ENCODE measurements around the gene BCL10.

The BCL10 gene

DNA sequence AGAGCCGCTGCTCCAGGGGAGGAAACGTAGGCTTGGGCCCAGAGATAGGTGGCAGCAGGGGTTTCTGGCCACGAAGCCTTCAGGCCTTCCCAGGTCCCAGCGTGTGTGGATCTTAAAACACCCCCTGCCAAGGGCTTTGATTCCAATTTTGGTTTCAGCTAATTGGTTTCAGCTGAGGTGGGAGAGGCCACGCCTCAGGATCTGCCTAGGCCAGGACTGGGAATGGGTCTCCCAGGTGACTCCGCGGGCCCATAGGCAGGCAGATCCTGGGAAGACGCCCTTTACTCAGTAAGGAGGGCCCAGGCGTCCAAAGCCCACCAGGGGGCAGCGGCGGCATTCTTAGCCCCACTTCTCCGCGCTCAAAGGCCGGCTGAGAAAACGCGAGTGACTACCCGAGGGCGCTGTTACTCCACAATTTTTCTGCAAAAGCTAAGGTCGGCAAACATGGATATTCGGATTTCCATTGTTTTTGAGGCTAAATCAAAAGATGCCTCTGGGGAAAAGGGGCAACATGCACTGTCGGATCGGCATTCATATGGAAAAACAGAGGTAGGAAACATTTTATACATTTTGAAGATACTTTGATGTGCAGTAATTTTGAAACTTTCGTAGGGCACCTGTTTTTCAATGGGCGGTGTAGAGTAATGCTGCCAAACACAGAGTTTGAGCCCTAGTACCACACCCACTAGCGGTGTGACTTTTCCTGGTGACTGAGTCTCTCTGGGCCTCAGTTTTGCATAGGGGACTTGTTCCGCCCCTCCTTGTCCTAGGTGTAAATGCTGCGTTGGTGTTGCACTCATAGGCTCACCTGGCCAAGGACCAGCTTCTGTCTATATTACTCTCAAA lies 31.8 kb upstream of the BCL10 start:
- TF ChIP-seq, protein P1, sequence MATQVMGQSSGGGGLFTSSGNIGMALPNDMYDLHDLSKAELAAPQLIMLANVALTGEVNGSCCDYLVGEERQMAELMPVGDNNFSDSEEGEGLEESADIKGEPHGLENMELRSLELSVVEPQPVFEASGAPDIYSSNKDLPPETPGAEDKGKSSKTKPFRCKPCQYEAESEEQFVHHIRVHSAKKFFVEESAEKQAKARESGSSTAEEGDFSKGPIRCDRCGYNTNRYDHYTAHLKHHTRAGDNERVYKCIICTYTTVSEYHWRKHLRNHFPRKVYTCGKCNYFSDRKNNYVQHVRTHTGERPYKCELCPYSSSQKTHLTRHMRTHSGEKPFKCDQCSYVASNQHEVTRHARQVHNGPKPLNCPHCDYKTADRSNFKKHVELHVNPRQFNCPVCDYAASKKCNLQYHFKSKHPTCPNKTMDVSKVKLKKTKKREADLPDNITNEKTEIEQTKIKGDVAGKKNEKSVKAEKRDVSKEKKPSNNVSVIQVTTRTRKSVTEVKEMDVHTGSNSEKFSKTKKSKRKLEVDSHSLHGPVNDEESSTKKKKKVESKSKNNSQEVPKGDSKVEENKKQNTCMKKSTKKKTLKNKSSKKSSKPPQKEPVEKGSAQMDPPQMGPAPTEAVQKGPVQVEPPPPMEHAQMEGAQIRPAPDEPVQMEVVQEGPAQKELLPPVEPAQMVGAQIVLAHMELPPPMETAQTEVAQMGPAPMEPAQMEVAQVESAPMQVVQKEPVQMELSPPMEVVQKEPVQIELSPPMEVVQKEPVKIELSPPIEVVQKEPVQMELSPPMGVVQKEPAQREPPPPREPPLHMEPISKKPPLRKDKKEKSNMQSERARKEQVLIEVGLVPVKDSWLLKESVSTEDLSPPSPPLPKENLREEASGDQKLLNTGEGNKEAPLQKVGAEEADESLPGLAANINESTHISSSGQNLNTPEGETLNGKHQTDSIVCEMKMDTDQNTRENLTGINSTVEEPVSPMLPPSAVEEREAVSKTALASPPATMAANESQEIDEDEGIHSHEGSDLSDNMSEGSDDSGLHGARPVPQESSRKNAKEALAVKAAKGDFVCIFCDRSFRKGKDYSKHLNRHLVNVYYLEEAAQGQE (IDR thresholded peaks at IDR 0.05; ENCODE audit: low read depth) = no peak
- TF ChIP-seq USF1 (IDR thresholded peaks at IDR 0.05) (no peak), YY1 (IDR thresholded peaks at IDR 0.05; ENCODE audit: low read depth) (no peak), TCF12 (IDR thresholded peaks at IDR 0.05; ENCODE audit: low read depth) (no peak), CEBPB (IDR thresholded peaks at IDR 0.05) (no peak), TAF1 (IDR thresholded peaks at IDR 0.05; ENCODE audit: low read depth) (no peak), RAD21 (IDR thresholded peaks at IDR 0.05; ENCODE audit: low read depth) (peak; percentile 93)

GRCh38 chr1:85306236-85306635 lies 29.8 kb upstream of the BCL10 start:
- TF ChIP-seq TEAD4 (IDR thresholded peaks at IDR 0.05) = no peak
- TF ChIP-seq YY1 (IDR thresholded peaks at IDR 0.05; ENCODE audit: low read depth) = no peak
- no peak for TF ChIP-seq RAD21 (IDR thresholded peaks at IDR 0.05; ENCODE audit: low read depth)
- TF ChIP-seq, protein P1 (IDR thresholded peaks at IDR 0.05; ENCODE audit: low read depth) = no peak
- no peak for TF ChIP-seq CREB1 (IDR thresholded peaks at IDR 0.05; ENCODE audit: low read depth)
- no peak for TF ChIP-seq EP300 (IDR thresholded peaks at IDR 0.05; ENCODE audit: borderline replicate concordance)
- TF ChIP-seq TAF1 (IDR thresholded peaks at IDR 0.05; ENCODE audit: low read depth) = no peak
- no peak for TF ChIP-seq MAX (IDR thresholded peaks at IDR 0.05)
- TF ChIP-seq USF1 (IDR thresholded peaks at IDR 0.05) = no peak
- no peak for TF ChIP-seq ZBTB7A (IDR thresholded peaks at IDR 0.05; ENCODE audit: low read depth)
- TF ChIP-seq NFIC (IDR thresholded peaks at IDR 0.05) = no peak
- no peak for TF ChIP-seq FOXM1 (IDR thresholded peaks at IDR 0.05; ENCODE audit: borderline replicate concordance, low read depth)
- TF ChIP-seq EGR1 (IDR thresholded peaks at IDR 0.05) = no peak
- no peak for TF ChIP-seq TCF12 (IDR thresholded peaks at IDR 0.05; ENCODE audit: low read depth)
- no peak for TF ChIP-seq CEBPB (IDR thresholded peaks at IDR 0.05)

- TF ChIP-seq USF1 (IDR thresholded peaks at IDR 0.05) (no peak), FOXM1 (IDR thresholded peaks at IDR 0.05; ENCODE audit: borderline replicate concordance, low read depth) (no peak), NFIC (IDR thresholded peaks at IDR 0.05) (no peak), TCF12 (IDR thresholded peaks at IDR 0.05; ENCODE audit: low read depth) (no peak), CREB1 (IDR thresholded peaks at IDR 0.05; ENCODE audit: low read depth) (no peak), TAF1 (IDR thresholded peaks at IDR 0.05; ENCODE audit: low read depth) (no peak), EP300 (IDR thresholded peaks at IDR 0.05; ENCODE audit: borderline replicate concordance) (no peak), EGR1 (IDR thresholded peaks at IDR 0.05) (no peak), RAD21 (IDR thresholded peaks at IDR 0.05; ENCODE audit: low read depth) (no peak), MAX (IDR thresholded peaks at IDR 0.05) (no peak), ZBTB7A (IDR thresholded peaks at IDR 0.05; ENCODE audit: low read depth) (no peak), CEBPB (IDR thresholded peaks at IDR 0.05) (no peak), TEAD4 (IDR thresholded peaks at IDR 0.05) (no peak), YY1 (IDR thresholded peaks at IDR 0.05; ENCODE audit: low read depth) (no peak)
- TF ChIP-seq, protein P1 (IDR thresholded peaks at IDR 0.05; ENCODE audit: low read depth) = no peak
Observed at GRCh38 chr1:85303440-85304162, 27.2 kb upstream of the BCL10 start.
